HCT116 (cell line): Measurements from ENCODE around the gene GRIK2. TPM values are rescaled to one million over a fixed set of nuclear protein-coding genes. Genes with fewer than 3 reads are reported as not detected.

Experiments used
- ATAC-seq: fragments of 200-7000 bp; cut with Tn5 transposase; 2 replicates; pipeline ENCODE4 v1.9.1; 2020; ENCODE audit warnings: mild to moderate bottlenecking, moderate library complexity
- BruUV-seq: library from RNA; stranded (reverse); fragments of 400-500 nt; replicated peaks from 2 replicates; lab custom pipeline; 2021; lab: Mats Ljungman, UMichigan
- CTCF ChIA-PET: fragments of 300-600 bp; sonication (Branson Sonifier 250); formaldehyde crosslinking; loops from one replicate; lab custom pipeline; 2021; ENCODE audit warnings: antibody characterized with exemption; lab: Charles Lee
- POLR2A ChIA-PET: fragments of 300-600, 350-600 bp; sonication (Branson Sonifier 250); formaldehyde crosslinking; loops from one replicate; lab custom pipeline; 2021; ENCODE audit warnings: antibody characterized with exemption; lab: Charles Lee
- RAD21 ChIA-PET, 2 experiments: fragments of 300-600 bp; sonication (Branson Sonifier 250); formaldehyde crosslinking; loops; one replicate each; lab custom pipeline; 2023; ENCODE audit warnings: low total read pairs in 2 of 2; ENCODE audit not compliant: uncharacterized antibody in 2 of 2, unreplicated experiment in 2 of 2, low non-redundant PET in 1 of 2; lab: Charles Lee
- DNase-seq: peaks from one replicate; pipeline ENCODE4 v3.0.0-alpha.2; 2010; ENCODE audit warnings: low read depth, low spot score
- H2AFZ ChIP-seq: fragments of 200-600 bp; shearing (Covaris generic), sonication (generic); 2 replicates; pipeline ENCODE4 v1.6.1; 2017; ENCODE audit warnings: low read depth, mixed run types, mixed read lengths, antibody characterized with exemption, low read length; ENCODE audit not compliant: poor library complexity, severe bottlenecking
- H3K27ac ChIP-seq: 2 replicates; pipeline ENCODE4 v1.5.1; 2012; ENCODE audit warnings: low read depth, low read length
- H3K27me3 ChIP-seq: fragments of 200-600 bp; sonication (generic); 2 replicates; pipeline ENCODE4 v1.6.1; 2016; ENCODE audit warnings: mixed run types, low read length, mixed read lengths; ENCODE audit not compliant: insufficient read depth
- H3K36me3 ChIP-seq, 2 experiments: fragments of 200-500 bp in 1 of 2; fragments of 200-600 bp in 1 of 2; sonication (Bioruptor generic) in 1 of 2; sonication (generic) in 1 of 2; 2 replicates each; pipeline versions ENCODE4 v1.5.1 to v1.6.1; 2014 to 2016; ENCODE audit warnings: low read length in 2 of 2, inconsistent platforms in 1 of 2, mixed read lengths in 1 of 2, mixed run types in 1 of 2; ENCODE audit not compliant: insufficient read depth in 2 of 2, control insufficient read depth in 1 of 2
- H3K4me1 ChIP-seq, 2 experiments: fragments of 200-600 bp in 1 of 2; sonication (generic) in 1 of 2; 2 replicates each; pipeline versions ENCODE4 v1.5.1 to v1.6.1; 2012 to 2017; ENCODE audit warnings: low read length in 2 of 2, inconsistent platforms in 1 of 2, mild to moderate bottlenecking in 1 of 2, mixed read lengths in 1 of 2, mixed run types in 1 of 2, moderate library complexity in 1 of 2; ENCODE audit not compliant: insufficient read depth in 2 of 2, control insufficient read depth in 1 of 2
- H3K4me2 ChIP-seq: fragments of 200-600 bp; sonication (generic); 2 replicates; pipeline ENCODE4 v1.6.1; 2017; ENCODE audit warnings: mixed run types, low read length, mixed read lengths
- H3K4me3 ChIP-seq, 2 experiments: fragments of 200-600 bp in 1 of 2; sonication (generic) in 1 of 2; replicated peaks in 1 of 2; 2 replicates each; pipeline ENCODE4 v1.5.1; 2011 to 2016; ENCODE audit warnings: low read length in 2 of 2, control low read depth in 1 of 2, low read depth in 1 of 2, mild to moderate bottlenecking in 1 of 2, mixed read lengths in 1 of 2, mixed run types in 1 of 2
- H3K79me2 ChIP-seq: fragments of 200-600 bp; sonication (generic); 2 replicates; pipeline ENCODE4 v1.6.1; 2017; ENCODE audit warnings: mild to moderate bottlenecking, mixed run types, low read length, moderate library complexity, mixed read lengths; ENCODE audit not compliant: insufficient read depth
- H3K9ac ChIP-seq: fragments of 200-600 bp; sonication (generic); 2 replicates; pipeline ENCODE4 v1.6.1; 2016; ENCODE audit warnings: low read length, mixed read lengths
- H3K9me2 ChIP-seq: fragments of 200-600 bp; sonication (generic), shearing (Covaris generic); 2 replicates; pipeline ENCODE4 v1.6.1; 2017; ENCODE audit warnings: mixed run types, mild to moderate bottlenecking, moderate library complexity; ENCODE audit not compliant: insufficient read depth
- H3K9me3 ChIP-seq, 2 experiments: fragments of 200-500 bp in 1 of 2; fragments of 200-600 bp in 1 of 2; sonication (Bioruptor generic) in 1 of 2; sonication (generic) in 1 of 2; 2 replicates each; pipeline ENCODE4 v1.6.1; 2014 to 2017; ENCODE audit warnings: low read length in 2 of 2, mixed read lengths in 2 of 2, inconsistent platforms in 1 of 2, low read depth in 1 of 2, mild to moderate bottlenecking in 1 of 2, mixed run types in 1 of 2, moderate library complexity in 1 of 2; ENCODE audit not compliant: control insufficient read depth in 1 of 2, insufficient read depth in 1 of 2
- H4K20me1 ChIP-seq: fragments of 200-600 bp; sonication (generic), shearing (Covaris generic); 2 replicates; pipeline ENCODE4 v1.6.1; 2017; ENCODE audit warnings: mixed run types, mild to moderate bottlenecking, moderate library complexity; ENCODE audit not compliant: insufficient read depth
- ATF3 ChIP-seq: IDR thresholded peaks from 2 replicates; pipeline ENCODE4 v1.6.1; 2012
- CBX3 ChIP-seq: IDR thresholded peaks from 2 replicates; pipeline ENCODE4 v1.6.1; 2012; ENCODE audit warnings: low read depth
- CEBPB ChIP-seq: IDR thresholded peaks from 2 replicates; pipeline ENCODE4 v1.6.1; 2012; ENCODE audit warnings: low read depth
- EZH2 ChIP-seq: fragments of 200-600 bp; sonication (generic); IDR thresholded peaks from 2 replicates; pipeline ENCODE4 v1.6.1; 2017; ENCODE audit warnings: antibody characterized with exemption, mixed run types
- SRF ChIP-seq: IDR thresholded peaks from 2 replicates; pipeline ENCODE4 v1.6.1; 2012; ENCODE audit warnings: low read depth
- TCF7L2 ChIP-seq: IDR thresholded peaks from 2 replicates; pipeline ENCODE4 v1.7.0; 2011; ENCODE audit warnings: borderline replicate concordance, inconsistent platforms; ENCODE audit not compliant: insufficient read depth, insufficient read length; ENCODE audit errors: extremely low read depth
- ZFX ChIP-seq: fragments of 450-650 bp; IDR thresholded peaks from 2 replicates; pipeline ENCODE4 v1.6.1; 2017
- ZNF274 ChIP-seq: fragments of 200-500 bp; sonication (Bioruptor generic); IDR thresholded peaks from 2 replicates; pipeline ENCODE4 v1.6.1; 2014; ENCODE audit warnings: mild to moderate bottlenecking, low read depth, low read length, inconsistent platforms
- intact Hi-C: fragments of 100-400 bp; cut with micrococcal nuclease; formaldehyde crosslinking; loops from 2 replicates; pipeline ENCODE4 v1.10.0; 2022
- total RNA-seq: library from RNA; stranded (reverse); gene quantifications from one replicate; pipeline ENCODE4 v1.2.1, GENCODE V29; 2021; ENCODE audit not compliant: unreplicated experiment
- TF ChIP-seq, protein P1 (sequence below), 3 experiments: fragments of 200-600 bp in 1 of 3; sonication (generic) in 1 of 3; IDR thresholded peaks in 2 of 3; conservative IDR thresholded peaks in 1 of 3; 2 replicates each; pipeline ENCODE4 v1.5.1; 2012 to 2017; ENCODE audit warnings: low read depth in 2 of 3, low read length in 2 of 3, antibody characterized with exemption in 1 of 3, borderline replicate concordance in 1 of 3, control low read depth in 1 of 3, mild to moderate bottlenecking in 1 of 3, mixed read lengths in 1 of 3, mixed run types in 1 of 3, moderate library complexity in 1 of 3; ENCODE audit not compliant: insufficient read depth in 1 of 3

Gene GRIK2
- total RNA-seq, 1 experiment from 2014 or later: 0.64 TPM

- no peak overlapping the region for H3K9ac ChIP-seq
- H3K79me2 ChIP-seq: no peaks in the 10 kb centered on the region
- ChIA-PET CTCF (no interaction called here), POLR2A (no interaction called here)
- no peak overlapping the region for H3K4me3 ChIP-seq
- DNase-seq: no peak
- TF ChIP-seq ZNF274: no peak
- no peak for TF ChIP-seq ZFX
- TF ChIP-seq CEBPB: no peak
- TF ChIP-seq CBX3: no peak
- TF ChIP-seq, protein P1, sequence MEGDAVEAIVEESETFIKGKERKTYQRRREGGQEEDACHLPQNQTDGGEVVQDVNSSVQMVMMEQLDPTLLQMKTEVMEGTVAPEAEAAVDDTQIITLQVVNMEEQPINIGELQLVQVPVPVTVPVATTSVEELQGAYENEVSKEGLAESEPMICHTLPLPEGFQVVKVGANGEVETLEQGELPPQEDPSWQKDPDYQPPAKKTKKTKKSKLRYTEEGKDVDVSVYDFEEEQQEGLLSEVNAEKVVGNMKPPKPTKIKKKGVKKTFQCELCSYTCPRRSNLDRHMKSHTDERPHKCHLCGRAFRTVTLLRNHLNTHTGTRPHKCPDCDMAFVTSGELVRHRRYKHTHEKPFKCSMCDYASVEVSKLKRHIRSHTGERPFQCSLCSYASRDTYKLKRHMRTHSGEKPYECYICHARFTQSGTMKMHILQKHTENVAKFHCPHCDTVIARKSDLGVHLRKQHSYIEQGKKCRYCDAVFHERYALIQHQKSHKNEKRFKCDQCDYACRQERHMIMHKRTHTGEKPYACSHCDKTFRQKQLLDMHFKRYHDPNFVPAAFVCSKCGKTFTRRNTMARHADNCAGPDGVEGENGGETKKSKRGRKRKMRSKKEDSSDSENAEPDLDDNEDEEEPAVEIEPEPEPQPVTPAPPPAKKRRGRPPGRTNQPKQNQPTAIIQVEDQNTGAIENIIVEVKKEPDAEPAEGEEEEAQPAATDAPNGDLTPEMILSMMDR (IDR thresholded peaks at IDR 0.05 in 2 of 3, conservative IDR thresholded peaks at IDR 0.05 in 1 of 3; ENCODE audit: borderline replicate concordance in 1 of 3, insufficient read depth in 1 of 3, low read depth in 2 of 3, low read length in 2 of 3): no peak
- TF ChIP-seq ATF3: no peak
- TF ChIP-seq EZH2: no peak
- no peak for TF ChIP-seq TCF7L2
- TF ChIP-seq SRF: no peak
- TF ChIP-seq, all 23 proteins: peak for 0
- intact Hi-C loops: loop anchor here (5.0 kb wide), 1 partner anchor 793 kb away; no protein-coding TSS in a partner anchor
- no peaks in the 10 kb centered on the region for H3K4me1 ChIP-seq
- peaks cover 0 to 6% of the 10 kb centered on the region in 2 experiments; a peak in 1 of 4 replicates for H3K9me3 ChIP-seq
- ATAC-seq: no peak
- H2AFZ ChIP-seq: no peak overlapping the region
- no peaks in the 10 kb centered on the region for H4K20me1 ChIP-seq
- no peak overlapping the region for H3K27ac ChIP-seq
- no peaks in the 10 kb centered on the region for H3K36me3 ChIP-seq
- no peaks in the 10 kb centered on the region for H3K9me2 ChIP-seq
- no TSS peak for BruUV-seq
- no peaks in the 10 kb centered on the region for H3K27me3 ChIP-seq
- RAD21 ChIA-PET: no interaction called here
- no peak overlapping the region for H3K4me2 ChIP-seq
These were observed 437.1 kb downstream of the GRIK2 start for GRCh38 chr6:101830501-101831031.
